HL-60 (cell line): ENCODE results near the gene FSTL4.

Experiments
- DNase-seq, 2 experiments: peaks; one replicate each; pipeline ENCODE4 v3.0.0-alpha.2; 2010 to 2020; ENCODE audit warnings: low read depth in 1 of 2, low spot score in 1 of 2
- H3K27ac ChIP-seq: fragments of 250-450 bp; sonication (Bioruptor Pico); replicated peaks from 2 replicates; pipeline ENCODE4 v1.5.1; 2020; ENCODE audit warnings: mild to moderate bottlenecking, moderate library complexity
- H3K27me3 ChIP-seq: fragments of 250-450 bp; sonication (Bioruptor Pico); 2 replicates; pipeline ENCODE4 v1.5.1; 2021; ENCODE audit warnings: mild to moderate bottlenecking, moderate library complexity; ENCODE audit not compliant: insufficient read depth, poor library complexity, severe bottlenecking
- H3K4me3 ChIP-seq: replicated peaks from 2 replicates; pipeline ENCODE4 v1.5.1; 2011; ENCODE audit warnings: mild to moderate bottlenecking, control low read depth, low read length; ENCODE audit not compliant: insufficient read depth
- CTCF ChIP-seq: IDR thresholded peaks from one replicate; pipeline ENCODE4 v1.5.1; 2011; ENCODE audit warnings: low read length, control low read depth, inconsistent platforms; ENCODE audit not compliant: insufficient read depth
- GABPA ChIP-seq: IDR thresholded peaks from 2 replicates; pipeline ENCODE4 v1.6.1; 2012; ENCODE audit warnings: low read depth
- POLR2AphosphoS5 ChIP-seq: IDR thresholded peaks from 2 replicates; pipeline ENCODE4 v1.6.1; 2012; ENCODE audit warnings: low read depth
- REST ChIP-seq: IDR thresholded peaks from 2 replicates; pipeline ENCODE4 v1.6.1; 2012; ENCODE audit warnings: low read depth; ENCODE audit not compliant: insufficient replicate concordance
- SPI1 ChIP-seq: IDR thresholded peaks from 2 replicates; pipeline ENCODE4 v1.6.1; 2012; ENCODE audit warnings: low read depth, mild to moderate bottlenecking, borderline replicate concordance

FSTL4 gene

DNA sequence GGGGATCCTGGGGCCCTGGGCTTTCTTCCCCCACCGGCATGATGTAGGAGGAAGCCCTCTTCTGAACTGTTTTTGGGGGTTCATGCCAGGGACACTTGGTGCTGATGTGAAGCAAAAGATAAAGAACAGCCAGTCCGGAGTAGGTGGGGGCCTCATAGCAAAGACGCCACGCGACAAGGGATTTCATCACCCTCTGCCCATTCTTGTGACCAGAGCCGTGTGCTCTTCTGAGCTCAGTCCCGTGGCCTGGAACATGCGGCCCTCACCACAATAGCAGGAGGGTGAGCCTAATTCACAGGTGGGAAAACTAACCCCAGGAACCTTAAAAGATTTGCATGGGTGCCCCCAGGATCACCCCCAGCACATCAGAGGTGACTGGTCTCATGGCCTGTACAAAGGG, 334.6 kb downstream of the FSTL4 start:
- no peak overlapping the region for H3K4me3 ChIP-seq
- DNase-seq = no peak
- H3K27me3 ChIP-seq = no peaks in the 10 kb centered on the region
- H3K27ac ChIP-seq = no peak overlapping the region
- TF ChIP-seq SPI1 (no peak), CTCF (no peak)

- TF ChIP-seq GABPA (no peak), CTCF (no peak), REST (no peak), POLR2AphosphoS5 (no peak), SPI1 (no peak)
- DNase-seq = no peak
- Histone ChIP-seq H3K27ac (no peak overlapping the region), H3K4me3 (no peak overlapping the region), H3K27me3 (no peaks in the 10 kb centered on the region)
Observed at GRCh38 chr5:133276171-133276570, 336.2 kb downstream of the FSTL4 start.

DNA sequence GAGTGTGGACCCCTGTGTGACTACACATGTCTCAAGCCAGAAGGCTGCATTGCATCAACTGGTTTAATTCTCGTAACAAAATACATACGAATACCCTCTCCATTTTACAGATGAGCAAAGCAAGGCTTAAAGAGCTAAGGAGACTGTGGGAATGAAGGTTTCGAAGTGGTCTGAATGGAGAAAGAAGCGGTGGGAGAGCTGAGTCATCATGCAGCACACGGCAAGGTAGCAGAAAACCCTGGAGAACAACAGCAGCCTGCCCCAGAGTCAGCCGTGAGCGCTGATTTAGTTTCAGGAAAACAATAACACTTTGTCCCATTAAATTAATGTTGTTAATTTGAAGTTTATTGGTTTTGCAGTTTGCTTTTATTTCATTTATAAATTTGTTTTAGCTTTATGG, 336.7 kb downstream of the FSTL4 start:
- DNase-seq = no peak
- TF ChIP-seq CTCF (no peak), POLR2AphosphoS5 (no peak), SPI1 (no peak), REST (no peak), GABPA (no peak)
- no peak overlapping the region for H3K4me3 ChIP-seq
- no peak overlapping the region for H3K27ac ChIP-seq
- H3K27me3 ChIP-seq = no peaks in the 10 kb centered on the region

DNA sequence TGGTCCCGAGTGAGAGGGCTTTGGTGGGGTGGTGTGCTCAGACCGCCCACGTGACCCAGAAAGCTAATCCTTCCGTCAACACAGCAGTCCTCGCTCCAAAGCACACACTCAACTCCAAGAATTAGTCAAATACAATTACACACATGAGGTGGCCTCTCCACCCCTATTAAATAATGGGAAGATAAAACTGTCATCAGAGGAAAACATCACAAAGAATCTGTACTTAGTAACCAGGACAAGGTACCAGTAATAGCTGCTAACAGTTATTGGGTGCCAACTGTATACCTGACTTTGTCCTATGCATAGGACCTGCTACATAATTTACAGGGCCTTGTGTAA, 337.8 kb downstream of the FSTL4 start:
- no peak overlapping the region for H3K4me3 ChIP-seq
- no peak overlapping the region for H3K27ac ChIP-seq
- no peak for DNase-seq
- H3K27me3 ChIP-seq = no peaks in the 10 kb centered on the region
- TF ChIP-seq POLR2AphosphoS5 = no peak
